HG03354 (cell line): ENCODE results near the gene KCNE3.

Experiments used
- ATAC-seq: cut with Tn5 transposase; IDR thresholded peaks from one replicate; pipeline ENCODE4 v1.9.1; 2021; ENCODE audit warnings: mild to moderate bottlenecking; ENCODE audit not compliant: unreplicated experiment, poor library complexity, severe bottlenecking

Gene KCNE3

DNA sequence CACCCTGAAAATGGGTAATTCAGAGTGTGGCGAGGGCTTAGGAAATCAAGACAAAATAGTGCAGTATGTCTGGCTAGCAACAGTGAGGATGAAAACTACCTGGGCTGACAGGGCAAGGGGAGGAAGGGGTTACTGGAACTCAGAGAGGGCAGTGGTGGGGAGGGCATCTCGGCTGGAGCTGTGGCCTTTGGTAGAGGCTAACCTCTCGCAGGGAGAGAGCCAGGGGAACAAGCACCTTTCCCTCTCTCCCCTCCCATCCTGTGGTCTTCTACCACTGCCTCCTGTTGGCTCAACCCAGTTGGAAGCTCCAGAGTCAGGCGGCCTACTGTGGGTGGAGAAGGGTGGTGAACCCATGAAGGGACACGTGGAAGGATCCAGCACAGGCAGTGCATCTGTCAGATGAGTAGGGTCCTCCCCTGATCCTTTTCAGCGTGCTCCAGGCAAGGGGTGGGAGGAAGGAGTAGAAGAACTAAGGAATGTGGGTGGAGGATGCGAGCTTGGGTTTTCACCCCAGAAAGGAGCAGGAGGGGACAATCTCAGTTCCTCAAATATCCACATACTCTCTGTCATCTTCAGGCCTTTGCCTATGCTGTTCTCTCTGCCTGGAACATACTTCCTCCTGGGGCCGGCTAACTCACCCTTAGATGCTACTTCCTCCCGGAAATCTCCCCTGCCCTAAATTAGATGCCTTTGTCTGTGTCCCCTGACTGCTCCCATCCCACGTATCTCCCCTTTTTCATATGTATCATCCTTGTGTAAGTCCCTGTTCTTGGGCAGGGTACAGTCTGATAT, 6.2 kb upstream of the KCNE3 start:
- ATAC-seq: no peak

DNA sequence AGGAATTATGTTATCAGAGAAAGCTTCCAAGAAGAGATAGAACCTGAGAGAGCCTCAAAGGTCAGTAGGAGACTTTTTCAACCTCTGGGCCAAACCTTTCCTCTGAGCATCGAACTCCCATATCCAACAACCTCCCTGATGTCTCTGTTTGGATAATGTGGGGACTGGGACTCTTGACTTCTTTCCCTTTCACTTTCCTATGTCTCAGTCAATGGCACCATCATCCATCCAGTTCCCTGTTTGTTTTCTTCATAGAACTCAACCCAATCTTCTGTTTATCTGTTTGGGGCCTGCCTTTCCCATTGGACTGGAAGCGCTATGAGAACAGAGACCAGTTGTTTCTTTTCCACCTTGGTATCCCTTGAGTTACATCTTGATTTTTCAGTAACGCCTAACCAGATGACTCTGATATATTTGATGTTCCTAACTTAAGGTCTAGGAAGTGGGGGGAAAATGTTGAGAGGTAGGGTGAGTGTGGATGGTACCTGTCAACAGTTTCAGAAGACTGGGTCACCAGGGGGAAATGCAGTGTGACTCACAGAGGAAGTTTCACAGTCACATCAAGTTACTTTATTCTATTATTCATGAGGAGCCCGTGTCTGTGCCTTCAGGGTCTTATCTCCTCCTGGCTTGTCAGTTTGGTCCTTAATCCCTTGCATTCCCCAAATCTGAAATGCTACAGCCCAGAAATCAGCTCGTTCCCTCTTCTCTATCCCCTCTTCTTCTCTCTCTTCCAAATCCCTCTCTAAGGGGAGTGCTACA, 4.5 kb upstream of the KCNE3 start:
- ATAC-seq: no peak

DNA sequence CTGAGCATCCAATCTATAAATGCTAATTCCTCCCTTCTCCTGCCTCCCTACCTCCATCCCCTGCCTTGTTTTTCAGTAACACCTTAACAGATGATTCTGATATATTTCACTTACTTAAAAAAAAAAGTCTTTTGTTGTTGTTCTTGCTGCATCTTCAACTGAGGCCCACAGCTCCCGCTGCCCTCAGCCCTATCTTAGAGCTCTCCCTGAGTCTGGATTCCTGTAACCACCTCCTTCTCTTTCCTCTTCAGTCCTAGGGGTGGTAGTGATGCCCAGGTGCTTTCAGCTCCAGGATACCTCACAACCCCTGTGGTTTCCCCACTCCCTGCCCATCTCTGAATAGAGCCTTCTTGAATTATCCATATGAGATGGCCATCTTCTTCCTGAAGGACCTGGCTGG, 3.7 kb upstream of the KCNE3 start:
- no peak for ATAC-seq

DNA sequence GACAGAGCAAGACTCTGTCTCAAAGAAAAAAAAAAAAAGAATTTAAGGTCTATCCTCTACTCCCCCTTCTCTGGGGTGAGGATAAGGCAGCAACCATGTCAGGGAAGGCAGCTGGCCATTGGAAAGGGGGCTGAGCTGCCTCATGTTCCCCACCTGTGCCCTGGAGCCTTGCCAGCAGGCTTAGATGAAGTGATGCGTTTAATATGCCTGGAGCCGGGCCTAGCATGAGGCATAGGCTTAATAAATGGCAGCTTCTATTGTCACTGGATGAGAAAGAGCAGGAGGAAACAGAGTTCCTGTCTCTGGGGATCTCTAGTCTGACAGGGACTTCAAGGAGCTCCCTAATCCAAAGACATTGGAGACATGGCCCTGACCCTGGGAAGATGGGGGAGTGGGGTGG, 3.2 kb upstream of the KCNE3 start:
- ATAC-seq: no peak

DNA sequence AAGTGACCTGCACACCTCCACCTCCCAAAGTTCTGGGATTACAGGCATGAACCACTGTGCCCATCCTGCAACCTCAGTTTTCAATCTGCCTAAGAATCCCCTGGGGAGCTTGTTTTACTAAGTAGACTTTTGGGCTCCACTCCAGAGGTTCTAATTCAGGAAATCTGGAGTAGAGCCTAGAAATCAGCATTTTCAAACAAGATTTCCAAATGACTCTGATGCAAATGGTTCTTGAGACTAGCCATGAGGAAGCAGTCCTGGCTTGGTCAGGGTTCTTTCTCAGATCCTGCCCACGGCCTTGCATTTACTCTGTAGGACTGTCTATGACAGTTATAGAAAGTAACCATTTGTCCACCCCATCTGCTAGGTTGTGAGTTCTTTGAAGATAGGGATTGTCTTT, 1.6 kb upstream of the KCNE3 start:
- no peak for ATAC-seq

DNA sequence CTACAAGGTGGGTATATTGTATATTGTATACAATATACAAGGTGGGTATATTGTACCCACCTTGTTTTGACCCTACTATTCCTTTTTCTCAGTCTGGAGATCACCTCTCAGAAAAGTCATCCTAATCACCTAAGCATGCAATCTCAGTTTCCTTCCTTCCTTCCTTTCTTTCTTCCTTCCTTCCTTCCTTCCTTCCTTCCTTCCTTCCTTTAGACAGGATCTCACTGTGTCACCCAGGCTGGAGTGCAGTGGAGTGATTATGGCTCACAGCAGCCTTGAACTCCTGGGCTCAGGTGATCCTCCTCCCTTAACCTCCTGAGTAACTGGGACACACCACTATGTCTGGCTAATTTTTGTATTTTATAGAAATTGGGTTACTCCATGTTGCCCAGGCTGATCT, 1.2 kb upstream of the KCNE3 start:
- ATAC-seq: no peak

DNA sequence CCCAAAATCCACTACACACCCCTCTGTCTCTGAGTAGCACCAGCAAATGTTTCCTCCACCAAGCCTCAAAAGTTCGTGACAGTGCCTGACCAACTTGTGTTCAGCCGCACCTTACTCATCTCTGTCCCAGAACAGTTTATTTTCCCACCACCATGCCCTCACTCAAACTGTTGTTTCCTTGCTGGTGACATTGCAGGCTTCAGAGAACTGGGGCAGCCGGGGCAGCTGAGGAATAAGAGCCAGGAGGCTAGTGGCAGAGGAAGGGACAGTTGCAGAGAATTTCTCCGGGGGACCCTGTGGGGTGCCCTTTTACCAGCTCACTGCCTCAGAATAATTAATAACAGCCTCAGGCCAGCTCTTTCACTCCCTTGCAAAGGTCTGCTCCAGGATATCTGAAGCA, 709 bp upstream of the KCNE3 start:
- no peak for ATAC-seq

DNA sequence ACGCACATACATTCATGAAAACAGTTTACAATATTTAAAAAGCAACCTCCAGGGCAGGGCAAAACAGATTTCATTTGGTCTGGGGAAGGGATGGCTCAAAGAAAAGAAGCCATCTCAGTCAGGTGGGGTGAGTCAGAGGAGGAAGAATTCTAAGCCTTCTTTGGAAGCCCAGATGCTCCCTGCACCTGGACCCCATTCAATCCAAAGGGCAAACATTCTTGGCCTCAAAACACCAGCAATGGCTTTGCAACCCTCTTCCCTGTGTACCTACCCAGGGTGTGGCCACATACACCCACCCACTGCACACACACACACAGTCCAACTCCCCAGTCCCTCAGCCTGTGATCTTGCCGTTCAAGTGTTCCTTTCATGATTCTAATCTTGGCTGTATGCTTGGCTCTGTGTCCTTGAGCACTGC, 2.0 kb downstream of the KCNE3 start:
- no peak for ATAC-seq

DNA sequence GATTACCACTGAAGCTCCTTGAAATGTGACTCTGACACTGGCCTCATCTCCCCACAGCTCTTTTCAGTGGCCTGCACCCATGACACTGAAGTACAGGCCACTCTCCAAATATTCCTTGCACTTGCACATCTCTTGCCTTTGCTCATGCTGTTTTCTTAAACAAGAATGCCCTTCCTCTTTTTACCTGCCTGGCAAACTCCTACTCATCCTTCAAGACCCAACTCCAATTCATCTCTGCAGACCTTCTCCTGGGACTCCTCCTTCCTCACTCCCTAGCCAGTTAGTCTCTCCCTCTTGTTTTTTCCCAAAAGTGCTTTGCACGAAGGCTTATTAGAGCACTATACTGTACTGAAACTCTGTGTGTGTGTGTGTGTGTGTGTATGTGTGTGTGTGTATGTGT, 2.6 kb downstream of the KCNE3 start:
- ATAC-seq: no peak

DNA sequence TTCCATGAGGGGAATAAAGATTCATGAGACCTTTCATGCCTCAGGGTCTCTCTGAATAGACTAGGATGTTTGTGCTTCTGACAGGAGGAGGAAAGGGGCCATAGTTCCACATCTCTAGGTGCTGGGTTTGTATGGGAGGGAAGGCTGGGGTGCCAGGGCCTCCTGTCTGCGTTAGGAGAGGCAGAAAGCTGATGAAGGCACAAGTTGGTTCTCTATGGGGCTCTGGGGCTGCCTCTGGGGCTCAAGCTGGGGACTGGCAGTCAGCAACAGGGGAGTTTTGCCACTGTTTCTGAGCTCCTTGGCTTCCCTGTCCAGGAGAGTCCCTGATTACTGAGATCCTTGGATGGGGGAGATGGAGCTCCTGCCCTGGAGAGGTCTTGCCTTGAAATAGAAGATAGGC, 4.1 kb downstream of the KCNE3 start:
- no peak for ATAC-seq

DNA sequence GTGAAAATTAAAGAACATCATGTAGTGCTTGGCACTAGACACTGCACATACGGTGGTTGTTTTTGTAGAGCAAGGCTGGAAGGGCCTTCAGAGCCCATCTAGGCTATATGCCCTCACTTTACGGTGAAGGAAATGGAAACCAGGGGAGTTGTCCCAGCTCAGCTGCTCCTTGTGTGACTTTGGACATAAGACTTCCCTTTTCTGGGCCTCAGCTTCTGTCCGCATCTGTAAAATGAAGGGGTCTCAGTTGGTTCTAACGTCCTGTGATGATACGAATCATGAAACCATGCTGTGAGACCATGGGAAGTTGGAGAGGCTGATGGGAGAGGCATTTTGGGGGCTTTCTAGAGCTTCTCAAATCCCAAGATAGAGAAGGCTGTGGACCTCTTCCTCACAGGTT, 4.7 kb downstream of the KCNE3 start:
- ATAC-seq: no peak

DNA sequence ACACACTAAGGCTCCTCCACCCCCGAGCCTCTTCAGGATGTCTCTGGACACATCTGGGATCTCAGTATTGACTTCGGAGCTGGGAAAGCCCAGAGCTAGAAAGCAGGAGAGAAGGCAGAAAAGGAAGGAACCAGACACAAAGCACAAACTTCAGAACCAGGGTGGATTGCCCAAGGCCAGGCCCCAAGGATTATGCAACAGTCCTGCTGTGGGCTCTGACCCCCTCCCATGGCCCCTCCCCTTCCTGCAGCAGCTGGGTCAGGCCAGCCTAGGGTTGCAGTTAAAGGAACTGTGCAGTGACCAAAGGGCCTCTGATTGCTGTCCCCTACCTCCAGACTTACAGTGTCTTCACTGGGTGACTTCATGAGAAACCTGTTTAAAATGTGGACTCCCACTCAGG, 5.3 kb downstream of the KCNE3 start:
- ATAC-seq: no peak

DNA sequence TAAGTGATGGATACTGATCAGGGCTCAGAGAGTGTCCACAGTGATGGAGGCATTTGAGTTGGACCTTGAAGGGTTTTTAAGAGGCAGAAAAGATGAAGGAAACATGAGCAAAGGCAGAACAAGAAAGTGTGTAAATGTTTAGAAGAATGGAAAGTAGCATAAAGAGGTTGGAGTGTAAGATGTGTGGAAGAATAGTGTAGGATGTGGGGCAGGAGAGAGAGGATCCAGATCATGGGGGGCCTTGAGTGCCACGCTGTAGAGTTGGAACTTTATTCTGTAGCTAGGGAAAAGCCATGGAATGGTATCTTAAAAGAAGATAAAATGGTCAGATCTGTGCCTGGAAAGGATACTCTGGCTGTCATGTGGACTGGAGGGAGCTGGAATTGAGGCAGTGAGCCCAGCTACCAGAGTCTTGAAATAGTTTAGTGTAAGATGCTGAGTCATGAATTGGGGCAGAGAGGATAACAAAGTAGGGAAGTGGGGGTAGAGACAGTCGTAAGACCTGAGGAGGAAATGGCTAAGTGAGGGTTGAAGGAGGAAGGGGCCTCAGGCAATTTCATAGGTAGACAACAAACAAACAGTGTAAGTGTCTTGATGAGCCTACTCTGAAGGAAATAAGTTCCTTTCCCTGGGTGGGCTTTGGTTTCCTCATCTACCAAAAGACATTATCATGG, 6.7 kb downstream of the KCNE3 start:
- no peak for ATAC-seq

DNA sequence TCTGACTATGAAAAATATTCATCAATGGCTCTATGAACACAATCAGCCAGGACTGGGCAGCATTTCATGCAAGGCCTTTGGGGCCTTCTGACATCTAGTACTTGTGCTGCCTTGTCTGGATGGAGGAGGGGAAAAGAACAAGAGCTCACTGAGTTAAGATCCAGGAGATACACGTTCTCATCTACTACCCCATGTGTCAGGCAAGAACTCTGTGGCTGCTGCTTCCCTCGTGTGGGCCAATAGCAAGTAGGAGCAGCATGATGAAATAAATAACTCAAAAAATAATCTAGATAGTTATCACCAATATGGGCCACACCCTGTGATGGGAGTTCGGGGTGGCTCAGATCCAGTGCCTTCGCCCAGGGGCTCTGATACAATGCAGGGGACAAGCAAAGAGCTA, 7.3 kb downstream of the KCNE3 start:
- ATAC-seq: no peak

DNA sequence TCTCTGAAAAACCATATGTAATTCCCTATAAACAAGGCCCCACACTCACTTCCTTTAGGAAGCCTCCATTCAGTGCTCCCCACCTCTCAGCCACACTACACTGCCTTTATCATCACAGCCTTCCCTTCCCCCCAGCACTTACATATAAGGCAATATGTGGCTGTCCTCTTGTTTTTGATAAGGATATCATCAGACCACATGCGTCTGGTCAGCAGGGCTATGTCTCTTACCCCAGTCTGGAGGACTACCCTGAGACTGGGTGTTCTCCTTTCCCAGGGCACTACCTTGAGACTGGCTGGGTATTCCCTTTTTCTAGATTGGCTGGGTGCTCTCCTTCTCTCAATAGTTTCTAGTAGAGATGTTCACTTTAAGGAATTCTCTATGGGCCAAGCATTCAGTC, 7.8 kb downstream of the KCNE3 start:
- no peak for ATAC-seq

DNA sequence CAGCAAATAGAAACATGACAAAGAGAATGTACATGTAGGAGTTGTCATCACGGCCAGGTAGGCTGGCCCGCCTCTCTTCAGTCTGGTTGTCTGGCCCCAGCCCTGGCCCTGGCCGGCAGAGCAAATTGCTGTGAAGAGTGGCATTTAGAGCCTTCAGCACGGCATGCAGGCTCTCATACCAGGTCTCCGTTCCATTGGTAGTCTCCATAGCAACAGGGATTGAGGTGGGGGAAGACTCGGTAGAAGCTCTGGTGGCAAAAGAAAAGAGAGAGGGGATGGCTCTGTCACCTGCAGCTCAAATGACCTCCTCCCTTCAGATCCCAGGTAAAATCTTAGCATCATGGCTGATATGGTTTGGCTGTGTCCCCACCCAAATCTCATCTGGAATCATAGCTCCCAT, 10.0 kb downstream of the KCNE3 start:
- ATAC-seq: no peak

DNA sequence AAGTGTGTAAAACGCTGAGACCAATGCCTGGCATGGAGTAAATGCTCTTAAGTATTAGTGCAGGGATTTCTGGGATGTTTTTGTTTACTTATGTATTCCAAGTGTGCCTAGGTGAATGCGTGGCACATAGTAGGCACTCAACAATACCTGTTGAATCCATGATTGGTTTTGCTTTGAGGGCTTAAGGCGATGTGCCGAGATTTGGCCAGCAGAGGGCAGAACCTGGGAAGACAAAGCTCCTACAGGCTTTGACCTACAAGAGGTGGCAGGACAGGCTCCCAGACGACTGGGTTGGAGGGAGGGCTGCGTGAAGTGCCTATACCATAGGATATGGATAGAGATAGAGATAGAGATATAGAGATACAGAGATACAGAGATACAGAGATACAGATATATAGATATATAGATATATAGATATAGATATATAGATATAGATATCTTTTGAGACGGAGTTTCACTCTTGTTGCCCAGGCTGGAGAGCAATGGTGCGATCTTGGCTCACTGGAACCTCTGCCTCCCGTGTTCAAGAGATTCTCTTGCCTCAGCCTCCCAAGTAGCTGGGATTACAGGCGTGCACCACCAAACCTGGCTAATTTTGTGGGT, 13.9 kb downstream of the KCNE3 start:
- peak; percentile 45 for ATAC-seq

DNA sequence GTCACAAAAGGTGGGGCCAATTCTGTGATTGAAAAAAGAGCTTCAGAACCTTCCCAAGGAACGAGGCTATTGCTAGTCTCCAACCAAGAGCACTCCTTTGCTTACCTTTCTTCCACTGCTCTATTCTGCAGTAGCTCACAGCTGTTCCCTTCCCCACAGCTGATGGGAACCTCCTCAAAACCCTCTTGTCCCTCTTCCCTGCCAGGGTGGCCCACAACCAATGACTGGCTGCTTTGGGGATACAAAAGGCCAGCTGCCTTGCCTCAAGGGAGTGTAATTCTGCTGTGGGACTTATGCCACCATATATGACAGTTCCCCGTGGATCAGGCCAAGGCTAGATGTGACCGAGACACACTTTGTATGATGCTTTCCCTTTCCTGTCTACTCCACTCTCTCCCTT, 15.0 kb downstream of the KCNE3 start:
- ATAC-seq: no peak

DNA sequence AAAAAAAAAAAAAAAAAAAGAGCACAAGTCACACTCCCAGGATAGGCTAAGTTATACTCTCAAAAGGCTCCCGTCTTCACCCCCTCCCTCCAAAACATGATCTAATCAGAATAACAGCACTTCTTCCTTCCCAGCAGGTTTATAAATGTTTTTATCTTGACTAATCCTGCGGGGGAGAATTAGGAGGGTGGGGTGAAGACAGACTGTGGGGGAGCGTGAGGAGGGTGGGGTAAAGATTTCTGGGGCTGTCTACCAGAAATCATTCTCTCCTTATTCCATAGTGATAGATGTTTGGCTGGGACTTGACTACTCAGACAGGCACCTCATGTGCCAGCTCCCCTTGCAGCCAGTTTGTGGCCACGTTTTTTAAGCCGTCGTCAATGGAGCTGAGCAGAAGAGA, 17.0 kb downstream of the KCNE3 start:
- no peak for ATAC-seq

DNA sequence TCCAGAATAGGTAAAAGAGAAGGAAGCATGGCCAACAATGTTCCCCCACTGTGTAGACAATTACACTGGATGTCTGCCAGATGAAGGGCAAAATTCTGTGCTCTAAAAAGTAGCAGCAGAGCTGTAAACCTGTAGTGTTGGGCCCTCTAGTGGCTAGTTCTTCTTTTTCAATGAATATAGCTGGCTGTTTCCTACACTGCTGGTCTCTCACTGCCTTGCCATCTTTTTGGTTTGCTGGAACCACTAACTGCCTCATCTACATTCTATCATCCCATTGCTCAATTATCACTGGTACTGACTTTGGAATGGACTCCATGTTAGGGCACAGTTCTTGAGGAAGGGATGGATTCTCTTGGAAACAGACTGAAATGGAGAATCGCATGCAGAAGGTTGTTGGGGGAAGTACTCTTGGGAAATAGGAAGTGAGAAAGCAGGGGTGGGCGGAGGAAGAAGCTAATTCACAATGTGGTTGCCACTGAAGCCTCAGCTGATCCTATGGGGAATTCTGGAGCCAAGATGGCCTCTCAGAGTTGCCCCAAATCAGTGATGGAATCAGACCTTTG, 17.9 kb downstream of the KCNE3 start:
- ATAC-seq: no peak
